ENCODE results near the gene TMPRSS12.
"Not testable (repeated sequence)": the region's sequence is repeated elsewhere in the genome, so short reads cannot be mapped to it uniquely, and the experiment has no call there.

Gene TMPRSS12

DNA sequence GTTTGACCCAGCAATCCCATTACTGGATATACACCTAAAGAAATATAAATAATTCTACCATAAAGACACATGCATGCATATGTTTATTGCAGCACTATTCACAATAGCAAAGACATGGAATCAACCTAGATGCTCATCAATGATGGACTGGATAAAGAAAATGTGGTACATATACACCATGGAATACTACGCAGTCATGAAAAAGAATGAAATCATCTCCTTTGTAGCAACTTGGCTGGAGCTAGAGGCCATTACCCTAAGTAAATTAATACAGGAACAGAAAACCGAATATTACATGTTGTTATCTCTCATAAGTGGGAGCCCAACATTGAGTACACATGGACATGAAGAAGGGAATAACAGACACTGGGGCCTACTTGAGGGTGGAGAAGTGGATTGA lies 13.0 kb downstream of the TMPRSS12 start:
- DNase-seq (ENCODE audit: low read depth in 3 of 3, low spot score in 1 of 3), result not testable (repeated sequence)

GRCh38 chr12:50859621-50860310 lies 17.0 kb downstream of the TMPRSS12 start:
- no peak for DNase-seq (ENCODE audit: low read depth in 3 of 3, low spot score in 1 of 3)

DNA sequence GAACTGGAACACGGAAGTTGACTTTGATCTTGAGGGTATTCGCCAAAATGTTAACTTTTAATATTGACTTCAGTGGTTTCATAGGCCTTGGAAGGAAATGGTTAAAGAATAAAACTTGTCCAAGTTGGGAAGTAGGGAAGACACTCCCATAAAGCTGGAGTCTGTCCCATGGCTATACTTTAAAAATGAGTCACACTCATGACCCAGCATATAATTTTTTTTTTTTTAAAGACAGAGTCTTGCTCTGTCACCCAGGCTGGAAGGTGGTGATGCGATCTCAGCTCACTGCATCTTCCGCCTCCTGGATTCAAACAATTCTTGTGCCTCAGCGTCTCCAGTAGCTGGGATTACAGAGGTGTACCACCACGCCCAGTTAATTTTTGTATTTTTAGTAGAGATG lies 19.6 kb downstream of the TMPRSS12 start:
- DNase-seq (ENCODE audit: low read depth in 3 of 3, low spot score in 1 of 3), result no peak

GRCh38 chr12:50865266-50865665 lies 22.5 kb downstream of the TMPRSS12 start:
- no peak for DNase-seq (ENCODE audit: low read depth in 3 of 3, low spot score in 1 of 3)

GRCh38 chr12:50868881-50869280 lies 26.2 kb downstream of the TMPRSS12 start:
- not testable (repeated sequence) for DNase-seq (ENCODE audit: low read depth in 3 of 3, low spot score in 1 of 3)

DNA sequence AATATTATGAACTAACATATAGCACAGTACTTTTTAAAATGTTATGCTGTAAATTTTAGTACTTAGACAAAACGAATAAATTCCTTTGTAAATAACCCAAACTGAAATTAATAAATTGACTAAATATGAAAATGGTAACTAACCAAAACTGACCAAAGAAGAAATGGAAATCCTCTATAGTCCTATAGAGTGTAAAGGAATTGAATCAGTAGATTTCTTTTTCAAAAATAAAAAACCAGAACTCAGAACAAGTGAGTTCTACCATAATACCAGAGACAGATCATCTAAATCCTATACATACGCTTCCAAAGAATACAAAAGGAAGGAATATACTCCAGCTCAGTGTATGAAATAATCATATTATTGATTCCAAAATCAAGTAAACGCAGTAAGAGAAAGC lies 39.8 kb downstream of the TMPRSS12 start:
- no peak for DNase-seq (ENCODE audit: low read depth in 3 of 3, low spot score in 1 of 3)

- DNase-seq (ENCODE audit: low read depth in 3 of 3, low spot score in 1 of 3), result no peak
Observed at GRCh38 chr12:50887191-50887590, 44.5 kb downstream of the TMPRSS12 start.

DNA sequence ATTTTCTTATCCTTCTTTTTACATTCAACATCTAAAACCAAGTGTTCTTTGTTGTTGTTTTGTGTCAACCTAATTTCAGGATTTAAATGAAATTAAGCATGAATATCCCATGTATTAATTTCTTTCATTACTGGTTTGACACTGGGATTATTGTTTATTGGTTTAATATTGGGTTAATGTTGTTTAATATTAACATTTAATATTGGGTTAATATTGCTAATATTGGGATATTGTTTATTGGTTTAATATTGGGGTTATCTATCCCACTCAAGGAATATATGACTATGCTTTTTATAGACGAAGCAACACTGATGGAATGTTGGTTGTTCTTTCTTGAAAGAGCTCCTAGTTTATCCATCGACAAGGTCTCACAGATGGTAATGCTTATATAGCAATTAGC lies 45.9 kb downstream of the TMPRSS12 start:
- no peak for DNase-seq (ENCODE audit: low read depth in 3 of 3, low spot score in 1 of 3)

DNA sequence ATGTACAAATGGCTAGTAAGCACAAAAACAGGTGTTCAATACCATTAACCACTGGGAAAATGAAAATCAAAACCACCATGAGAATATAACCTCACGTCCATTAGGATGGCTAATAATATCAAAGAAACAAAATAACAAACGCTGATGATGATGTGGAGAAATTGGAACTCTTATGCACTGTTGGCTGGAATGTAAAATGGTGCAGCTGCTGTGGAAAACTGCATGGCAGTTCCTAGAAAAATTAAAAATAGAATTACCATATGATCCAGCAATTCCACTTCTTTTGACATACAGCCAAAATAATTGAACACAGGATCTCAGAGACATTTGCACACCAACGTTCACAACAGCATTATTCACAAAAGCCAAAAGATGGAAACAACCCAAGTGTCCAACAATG lies 51.5 kb downstream of the TMPRSS12 start:
- no peak for DNase-seq (ENCODE audit: low read depth in 3 of 3, low spot score in 1 of 3)

GRCh38 chr12:50901685-50902113 lies 59.0 kb downstream of the TMPRSS12 start:
- no peak for DNase-seq (ENCODE audit: low read depth in 3 of 3, low spot score in 1 of 3)

- not testable (repeated sequence) for DNase-seq (ENCODE audit: low read depth in 3 of 3, low spot score in 1 of 3)
Observed at GRCh38 chr12:50908479-50908878, 65.8 kb downstream of the TMPRSS12 start.

GRCh38 chr12:50912361-50912760 lies 69.6 kb downstream of the TMPRSS12 start:
- not testable (repeated sequence) for DNase-seq (ENCODE audit: low read depth in 3 of 3, low spot score in 1 of 3)

- DNase-seq (ENCODE audit: low read depth in 3 of 3, low spot score in 1 of 3), result no peak
Observed at GRCh38 chr12:50913224-50913623, 70.5 kb downstream of the TMPRSS12 start.

- no peak for DNase-seq (ENCODE audit: low read depth in 3 of 3, low spot score in 1 of 3)
Observed at GRCh38 chr12:50914872-50915484, 72.3 kb downstream of the TMPRSS12 start.

GRCh38 chr12:50916292-50916691 lies 73.6 kb downstream of the TMPRSS12 start:
- no peak for DNase-seq (ENCODE audit: low read depth in 3 of 3, low spot score in 1 of 3)

- no peak for DNase-seq (ENCODE audit: low read depth in 3 of 3, low spot score in 1 of 3)
Observed at GRCh38 chr12:50918584-50919316, 76.0 kb downstream of the TMPRSS12 start.

DNA sequence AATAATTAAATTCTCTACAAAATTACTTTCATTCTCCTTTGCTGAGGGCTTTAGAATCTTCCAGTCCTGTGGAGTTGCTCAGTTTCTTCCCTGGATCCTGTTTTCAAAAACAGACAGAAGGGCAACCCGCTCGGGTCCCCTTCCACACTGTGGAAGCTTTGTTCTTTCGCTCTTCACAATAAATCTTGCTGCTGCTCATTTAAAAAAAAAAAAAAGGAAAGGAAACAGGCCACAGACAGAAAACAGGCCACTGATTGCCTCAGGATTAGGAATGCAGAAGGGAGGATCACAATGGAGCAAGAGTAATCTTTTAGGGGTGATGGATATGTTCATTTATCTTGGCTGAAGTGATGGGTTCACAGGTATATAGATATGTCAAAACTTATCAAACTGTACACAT lies 80.1 kb downstream of the TMPRSS12 start:
- no peak for DNase-seq (ENCODE audit: low read depth in 3 of 3, low spot score in 1 of 3)

GRCh38 chr12:50923361-50924130 lies 80.8 kb downstream of the TMPRSS12 start:
- DNase-seq (ENCODE audit: low read depth in 3 of 3, low spot score in 1 of 3), result no peak

DNA sequence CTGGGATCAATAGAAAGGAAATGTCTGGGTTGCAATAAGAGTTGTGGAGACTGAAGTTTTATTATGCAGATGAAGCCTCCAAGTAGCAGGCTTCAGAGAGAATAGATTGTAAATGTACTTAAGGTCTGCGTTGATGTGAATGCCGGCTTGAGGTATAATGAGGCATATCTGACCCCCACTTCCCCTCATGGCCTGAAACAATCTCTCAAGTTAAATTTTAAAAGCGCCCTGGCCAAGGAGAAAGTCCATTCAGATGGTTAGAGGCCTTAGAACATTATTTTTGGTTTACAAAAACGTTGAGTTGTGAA lies 81.4 kb downstream of the TMPRSS12 start:
- no peak for DNase-seq (ENCODE audit: low read depth in 3 of 3, low spot score in 1 of 3)

- no peak for DNase-seq (ENCODE audit: low read depth in 3 of 3, low spot score in 1 of 3)
Observed at GRCh38 chr12:50924439-50925341, 82.0 kb downstream of the TMPRSS12 start.

- DNase-seq (ENCODE audit: low read depth in 3 of 3, low spot score in 1 of 3), result no peak
Observed at GRCh38 chr12:50925342-50925651, 82.6 kb downstream of the TMPRSS12 start.

All from stimulated activated CD4-positive, alpha-beta T cell treated with anti-CD3 and anti-CD28 coated beads, TNF-alpha, amount 100 ng/mL, for 1 hour (primary cell).